ENCODE measurements around the gene MAP2K5.

The MAP2K5 gene

GRCh38 chr15:67560320-67560719 lies 17.8 kb downstream of the MAP2K5 start:
- DNase-seq = no peak

DNA sequence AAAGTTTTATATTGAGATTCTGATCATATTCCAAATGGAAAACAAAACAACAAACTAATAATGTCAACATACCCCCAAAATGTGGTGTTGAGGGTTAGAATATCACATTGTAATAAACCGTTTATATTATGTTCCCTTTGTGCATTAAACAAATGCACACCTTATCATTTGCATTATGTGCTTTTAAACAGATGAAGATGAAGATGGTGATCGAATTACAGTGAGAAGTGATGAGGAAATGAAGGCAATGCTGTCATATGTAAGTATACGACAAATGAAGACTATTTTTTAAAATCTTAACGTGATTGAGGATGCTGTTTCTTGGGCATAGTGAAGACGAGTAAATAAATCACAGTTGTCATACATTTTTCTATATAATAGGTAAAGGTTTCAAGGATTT lies 20.6 kb downstream of the MAP2K5 start:
- DNase-seq = no peak

- DNase-seq = no peak
These were observed 21.8 kb downstream of the MAP2K5 start for GRCh38 chr15:67564021-67564967.

DNA sequence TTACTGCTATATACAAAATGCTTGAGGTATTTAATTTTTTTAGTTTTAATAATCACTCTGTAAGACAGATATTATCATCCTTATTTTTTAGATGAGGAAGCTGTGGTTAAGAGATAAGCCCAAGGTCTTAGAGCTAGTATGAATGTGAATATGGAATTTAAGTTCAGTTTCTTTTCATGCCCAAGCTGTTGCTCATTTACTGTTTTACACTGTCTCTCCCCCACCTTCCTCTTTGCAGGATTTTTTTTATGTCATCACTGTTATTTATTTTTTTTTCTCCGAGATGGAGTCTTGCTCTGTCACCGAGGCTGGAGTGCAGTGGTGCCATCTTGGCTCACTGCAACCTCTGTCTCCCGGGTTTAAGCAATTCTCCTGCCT lies 22.5 kb downstream of the MAP2K5 start:
- DNase-seq = no peak

GRCh38 chr15:67569668-67570067 lies 27.2 kb downstream of the MAP2K5 start:
- DNase-seq = no peak

DNA sequence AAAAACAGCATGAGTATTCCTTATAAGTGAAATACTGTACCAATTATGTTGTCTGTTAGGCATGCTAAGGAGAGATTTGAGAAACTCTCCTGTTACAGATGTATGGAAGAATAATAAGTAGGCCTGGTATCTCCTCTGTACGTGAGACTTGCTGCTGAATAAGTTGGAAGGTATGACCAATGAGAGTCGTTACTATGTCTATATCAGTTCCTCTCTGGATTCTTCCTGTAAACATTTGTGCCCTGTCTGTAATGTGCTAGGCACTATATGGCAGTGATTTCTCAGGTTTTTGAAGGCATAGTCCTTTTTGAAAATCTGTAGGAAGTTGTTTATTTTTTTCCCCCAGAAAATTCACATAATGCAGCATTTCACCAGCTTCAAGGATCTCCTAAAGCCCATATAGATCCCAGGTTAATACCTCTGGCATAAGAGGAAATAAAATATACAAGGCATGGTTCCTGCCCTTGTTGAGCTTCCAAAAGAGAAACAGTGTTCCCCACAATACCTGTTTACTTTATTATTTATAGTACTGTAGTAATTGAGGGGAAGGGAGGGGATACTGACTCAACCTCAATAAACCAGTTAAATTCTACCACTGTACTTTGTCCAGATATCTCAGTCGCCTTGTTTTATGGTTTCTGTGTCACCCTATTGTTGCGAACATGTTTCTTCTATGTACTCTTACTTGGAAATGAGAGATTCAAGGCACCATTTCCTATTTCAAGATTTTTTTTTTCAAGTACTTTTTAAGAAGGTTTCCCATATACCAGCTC lies 28.6 kb downstream of the MAP2K5 start:
- DNase-seq = no peak

- no peak for DNase-seq
These were observed 29.3 kb downstream of the MAP2K5 start for GRCh38 chr15:67571648-67572415.

DNA sequence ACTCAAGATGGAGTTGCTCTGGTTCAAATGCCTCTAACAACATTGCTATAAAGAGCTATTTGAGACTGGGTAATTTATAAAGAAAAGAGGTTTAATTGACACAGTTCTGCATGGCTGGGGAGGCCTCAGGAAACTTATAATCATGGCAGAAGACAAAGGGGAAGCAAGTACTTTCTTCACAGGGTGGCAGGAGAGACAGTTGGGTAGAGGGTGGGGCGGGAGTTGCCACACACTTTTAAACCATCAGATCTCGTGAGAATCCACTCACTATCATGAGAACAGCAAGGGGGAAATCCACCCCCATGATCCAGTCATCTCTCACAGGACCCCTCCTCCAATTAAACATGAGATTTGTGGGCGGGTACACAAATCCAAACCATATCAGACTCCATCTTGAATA lies 30.7 kb downstream of the MAP2K5 start:
- no peak for DNase-seq

- DNase-seq = no peak
These were observed 32.6 kb downstream of the MAP2K5 start for GRCh38 chr15:67575039-67575502.

GRCh38 chr15:67578020-67578600 lies 35.6 kb downstream of the MAP2K5 start:
- DNase-seq = no peak

- no peak for DNase-seq
These were observed 36.7 kb downstream of the MAP2K5 start for GRCh38 chr15:67579164-67579563.

DNA sequence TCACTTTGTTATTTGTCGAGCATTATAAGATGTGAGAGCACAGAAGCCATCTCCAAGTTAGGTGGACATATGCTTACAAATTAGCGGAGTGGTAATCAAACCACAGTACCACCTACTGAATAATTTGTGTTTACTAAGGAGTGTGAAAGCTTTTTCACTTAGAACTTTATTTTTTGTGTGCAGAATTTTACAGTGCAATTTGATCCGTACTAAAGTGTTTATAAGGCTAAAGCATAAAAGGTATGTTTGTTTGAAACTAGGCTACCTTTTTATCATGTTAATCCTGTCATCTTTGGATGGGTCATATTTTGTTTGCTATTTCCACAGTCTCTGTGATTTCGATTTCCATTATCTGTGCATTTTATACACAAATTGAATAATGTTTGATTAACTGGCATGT lies 37.5 kb downstream of the MAP2K5 start:
- DNase-seq = no peak

DNA sequence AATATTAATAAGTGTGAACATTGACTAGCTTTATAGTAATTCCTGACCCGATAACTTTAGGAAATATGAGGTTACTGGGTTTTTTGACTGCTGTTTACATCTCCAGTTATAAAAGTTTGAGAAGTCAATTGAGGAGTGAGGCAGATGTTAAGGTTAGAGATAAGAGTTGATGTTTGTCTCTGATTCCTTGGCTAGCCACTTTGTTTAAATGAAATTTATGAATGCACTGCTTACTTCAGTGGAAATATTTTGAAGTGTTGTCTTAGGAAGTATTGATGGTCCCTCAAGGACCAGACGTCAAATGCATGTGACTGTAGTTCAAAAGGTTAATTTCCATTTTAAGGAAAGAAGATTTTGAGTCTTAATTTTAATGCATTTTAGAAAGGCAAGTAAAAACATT lies 41.7 kb downstream of the MAP2K5 start:
- no peak for DNase-seq

- DNase-seq = no peak
These were observed 43.2 kb downstream of the MAP2K5 start for GRCh38 chr15:67585681-67586080.

DNA sequence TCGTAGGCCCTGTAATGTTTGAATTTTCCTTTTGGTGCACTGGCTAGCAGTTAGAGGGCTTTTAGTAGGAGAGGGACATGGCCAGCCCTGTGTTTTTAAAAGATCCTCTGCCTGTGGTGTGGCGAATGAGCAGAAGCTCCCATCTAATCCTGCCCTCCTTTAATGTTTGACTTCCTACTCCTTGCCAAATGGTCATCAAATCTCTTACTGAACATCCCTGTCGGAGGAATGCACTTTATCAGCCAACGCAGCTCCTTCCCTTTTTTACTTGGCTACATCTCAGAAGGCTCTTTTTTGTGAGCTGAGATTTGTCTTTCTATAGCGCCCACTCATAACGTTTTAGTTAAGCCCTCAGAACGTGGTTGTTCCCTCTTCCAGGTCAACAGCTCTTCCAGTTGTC lies 44.8 kb downstream of the MAP2K5 start:
- no peak for DNase-seq

DNA sequence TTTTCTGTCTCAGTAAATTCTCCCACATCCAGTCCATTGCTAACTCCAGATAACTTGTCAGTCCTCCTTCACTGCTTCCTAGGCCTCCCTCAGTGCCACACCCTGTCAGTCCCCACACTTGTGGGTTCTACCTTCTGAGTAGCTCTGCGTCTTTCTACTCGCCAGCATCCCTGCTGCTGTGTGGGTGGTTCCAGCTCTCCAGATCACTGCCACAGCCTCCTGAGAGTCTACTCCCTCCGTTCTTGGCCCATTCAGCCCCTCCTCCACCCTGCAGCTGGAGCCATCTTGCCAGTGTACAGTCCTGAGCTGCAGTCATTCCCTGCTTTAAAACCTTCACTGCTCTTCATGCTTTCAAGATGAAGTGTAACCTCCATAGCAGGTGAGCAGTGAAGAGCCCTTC lies 45.3 kb downstream of the MAP2K5 start:
- DNase-seq = no peak

DNA sequence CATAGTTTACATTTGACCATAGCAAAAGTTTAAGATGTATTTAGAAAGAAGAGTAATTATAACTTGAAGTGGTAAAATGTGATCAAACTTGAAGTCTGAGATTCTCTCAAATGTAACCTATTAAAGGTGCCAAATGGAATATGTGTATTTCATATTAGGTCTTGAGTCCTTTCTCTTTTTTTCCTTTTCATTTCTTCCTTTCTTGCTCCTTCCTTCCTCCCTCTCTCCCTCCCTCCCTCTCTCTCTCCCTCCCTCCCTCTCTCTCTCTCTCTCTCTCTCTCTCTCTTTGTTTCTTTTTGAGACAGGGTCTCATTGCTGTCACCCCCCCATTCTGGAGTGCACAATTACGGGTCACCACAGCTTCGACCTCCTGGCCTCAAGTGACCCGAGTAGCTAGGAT lies 47.7 kb downstream of the MAP2K5 start:
- no peak for DNase-seq

DNA sequence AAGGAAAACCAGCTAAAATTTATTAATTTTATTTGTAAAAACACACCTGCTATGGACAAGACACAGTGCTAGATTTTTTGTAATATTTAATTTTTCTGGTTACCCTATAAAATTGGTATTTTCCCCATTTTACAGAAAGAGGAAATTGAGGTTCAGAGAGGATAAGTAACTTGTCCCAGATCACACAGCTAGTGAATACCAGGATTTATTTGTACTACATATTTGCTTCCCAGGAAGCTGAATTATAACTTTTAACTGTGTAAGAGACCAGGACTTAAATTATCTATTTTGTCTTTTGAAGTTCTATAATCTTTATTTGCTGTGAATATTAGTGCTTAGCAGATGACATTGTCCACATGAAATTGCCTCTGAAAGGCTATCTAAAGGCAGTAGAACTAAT lies 49.7 kb downstream of the MAP2K5 start:
- DNase-seq = no peak

- DNase-seq = no peak
These were observed 51.1 kb downstream of the MAP2K5 start for GRCh38 chr15:67593562-67593961.

DNA sequence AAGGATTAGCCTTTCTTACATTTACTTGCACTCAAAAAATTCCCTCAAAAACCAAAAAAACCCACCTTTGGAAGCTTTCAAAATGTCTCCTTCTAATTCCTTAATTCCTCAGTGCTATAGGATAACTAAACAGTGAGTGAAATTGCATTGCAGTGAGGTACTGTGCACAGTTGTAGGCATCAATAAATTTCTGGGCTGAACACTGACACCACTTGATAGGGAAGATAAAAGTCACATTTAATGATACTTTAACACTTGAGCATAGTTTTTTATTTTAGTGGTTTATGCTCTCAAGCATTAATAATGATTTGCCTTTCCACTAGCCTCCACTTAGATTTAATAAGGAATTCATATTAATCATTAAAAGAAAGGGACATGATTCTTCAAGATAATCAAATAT lies 52.3 kb downstream of the MAP2K5 start:
- no peak for DNase-seq

DNA sequence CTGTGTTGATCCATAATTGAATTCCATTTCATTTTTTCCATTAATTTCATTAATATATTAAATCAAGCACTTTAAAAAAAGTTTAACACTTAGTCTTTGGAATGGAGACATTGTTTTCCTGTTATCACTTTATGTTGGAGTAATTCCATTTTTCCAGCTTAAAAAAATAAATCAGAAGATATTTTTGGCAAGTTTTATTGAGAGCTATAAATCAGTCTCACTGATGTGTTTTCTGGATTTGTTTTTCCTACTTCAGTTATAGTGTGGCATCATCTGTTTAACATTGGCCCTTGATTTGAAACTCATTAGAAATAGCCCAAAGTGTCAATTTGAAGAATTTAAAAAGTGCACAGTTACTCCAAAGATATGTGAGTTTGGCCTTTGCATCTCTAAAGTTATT lies 53.1 kb downstream of the MAP2K5 start:
- no peak for DNase-seq

GRCh38 chr15:67601073-67601472 lies 58.6 kb downstream of the MAP2K5 start:
- DNase-seq = no peak

DNA sequence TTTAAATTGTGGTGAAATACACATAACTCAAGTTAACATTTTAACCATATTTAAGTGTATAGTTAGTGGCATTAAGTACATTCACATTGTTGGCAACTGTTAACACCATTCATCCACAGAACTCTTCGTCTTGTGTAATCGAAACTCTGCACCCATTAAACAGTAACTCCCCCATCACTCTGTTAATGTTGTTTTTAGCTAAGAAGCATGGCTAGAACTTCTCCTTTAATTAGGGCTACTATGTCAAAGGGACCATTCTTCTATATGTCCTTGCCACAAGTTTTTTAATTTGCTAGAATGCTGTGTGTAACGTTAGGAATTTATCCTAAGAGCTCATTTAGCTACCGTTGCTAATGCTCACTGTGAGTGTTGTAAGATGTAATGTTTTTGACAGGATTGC lies 60.6 kb downstream of the MAP2K5 start:
- no peak for DNase-seq
